GM18907 (cell line): ENCODE results near the gene PTPN6.

ENCODE experiments used
- ATAC-seq: cut with Tn5 transposase; IDR thresholded peaks from one replicate; pipeline ENCODE4 v1.9.1; 2021; ENCODE audit warnings: mild to moderate bottlenecking, moderate library complexity; ENCODE audit not compliant: unreplicated experiment

PTPN6 gene

GRCh38 chr12:6921996-6922946 lies 28.9 kb upstream of the PTPN6 start:
- ATAC-seq: no peak

DNA sequence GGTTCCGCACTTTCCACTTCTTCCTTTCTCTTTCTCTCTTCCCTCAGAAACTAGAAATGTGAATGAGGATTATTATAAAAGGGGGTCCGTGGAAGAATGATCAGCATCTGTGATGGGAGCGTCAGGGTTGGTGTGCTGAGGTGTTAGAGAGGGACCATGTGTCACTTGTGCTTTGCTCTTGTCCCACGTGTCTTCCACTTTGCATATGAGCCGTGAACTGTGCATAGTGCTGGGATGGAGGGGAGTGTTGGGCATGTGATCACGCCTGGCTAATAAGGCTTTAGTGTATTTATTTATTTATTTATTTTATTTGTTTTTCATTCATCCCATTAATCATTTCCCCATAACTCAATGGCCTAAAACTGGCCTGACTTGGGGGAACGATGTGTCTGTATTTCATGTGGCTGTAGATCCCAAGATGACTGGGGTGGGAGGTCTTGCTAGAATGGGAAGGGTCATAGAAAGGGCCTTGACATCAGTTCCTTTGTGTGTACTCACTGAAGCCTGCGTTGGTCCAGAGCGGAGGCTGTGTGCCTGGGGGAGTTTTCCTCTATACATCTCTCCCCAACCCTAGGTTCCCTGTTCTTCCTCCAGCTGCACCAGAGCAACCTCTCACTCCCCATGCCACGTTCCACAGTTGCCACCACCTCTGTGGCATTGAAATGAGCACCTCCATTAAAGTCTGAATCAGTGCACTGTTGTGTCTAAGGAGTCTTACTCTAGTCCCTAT lies 28.0 kb upstream of the PTPN6 start:
- no peak for ATAC-seq

DNA sequence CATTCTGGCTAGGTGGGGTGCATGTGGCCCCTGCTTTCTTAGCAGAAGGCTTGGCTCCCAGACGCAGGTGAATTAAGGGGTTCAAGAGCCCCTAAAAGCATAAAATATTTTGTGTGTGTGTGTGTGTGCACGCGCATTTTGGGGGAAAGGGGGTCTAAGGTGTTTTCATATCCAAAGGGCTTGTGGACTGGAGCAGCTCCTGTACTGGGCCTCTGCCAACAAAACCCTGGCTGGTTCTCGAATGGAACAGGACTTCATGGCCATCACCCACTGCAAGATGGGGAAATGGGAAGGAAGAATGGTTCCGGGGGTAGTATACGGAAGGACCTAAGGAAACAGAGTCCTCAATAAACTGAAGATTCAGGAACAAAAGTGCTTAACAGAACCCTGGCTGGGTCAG lies 27.3 kb upstream of the PTPN6 start:
- ATAC-seq: no peak

DNA sequence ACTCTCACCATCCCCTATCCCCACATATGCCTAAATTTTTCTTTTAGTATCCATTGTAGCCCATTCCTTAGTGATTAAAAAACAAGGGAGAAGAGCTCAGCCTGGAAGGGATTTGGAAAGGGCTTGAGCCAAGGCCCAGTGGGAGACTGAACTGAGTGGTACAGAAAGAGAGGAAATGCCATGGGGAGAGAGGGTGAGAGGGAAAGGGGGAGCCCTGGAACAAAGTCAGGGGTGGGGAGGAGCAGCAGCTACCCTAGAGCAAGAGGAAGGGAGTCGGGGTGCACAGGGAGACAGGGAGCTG lies 26.0 kb upstream of the PTPN6 start:
- ATAC-seq: no peak

DNA sequence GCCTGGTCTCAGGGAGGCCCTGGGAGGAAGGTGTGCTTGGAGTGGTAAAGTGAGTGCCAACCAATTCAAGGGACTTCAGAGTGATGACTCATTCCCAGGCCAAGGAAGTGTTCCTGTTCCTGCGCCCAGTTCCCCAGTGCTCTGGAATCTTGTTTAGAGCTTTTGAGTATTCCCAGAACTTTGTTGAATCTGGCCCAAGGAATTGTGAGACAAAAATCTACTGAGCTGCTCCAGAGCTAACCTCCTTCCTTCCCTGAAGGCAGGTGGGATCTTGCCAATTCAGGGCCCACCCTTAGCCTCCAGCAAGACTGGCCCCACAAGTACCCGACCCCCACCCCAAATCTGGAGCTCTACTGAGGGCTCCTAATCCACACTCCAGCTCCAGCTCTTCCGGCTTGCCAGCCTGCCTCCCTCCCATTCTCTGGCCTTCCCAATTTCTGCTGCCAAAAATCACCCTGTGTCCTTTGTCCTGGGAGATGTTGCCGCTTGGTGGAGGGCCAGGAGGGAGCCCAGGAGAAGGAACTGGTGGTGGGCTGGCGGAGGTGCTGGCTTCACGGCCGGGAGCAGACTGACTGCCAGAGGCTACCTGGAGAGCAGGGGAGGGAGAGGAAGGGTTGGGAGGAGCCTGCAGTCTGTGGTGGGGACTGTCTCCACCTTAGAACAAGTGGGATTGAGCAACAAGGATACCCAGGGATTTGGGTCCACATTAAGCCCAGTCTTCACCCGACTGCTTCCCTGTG lies 25.4 kb upstream of the PTPN6 start:
- no peak for ATAC-seq

GRCh38 chr12:6927379-6928021 lies 23.7 kb upstream of the PTPN6 start, which contains the start of gene ATN1:
Gene ATN1 (plus strand): TSS chr12:6927959. CDS start chr12:6934002, 6,043 bp downstream.
- ATAC-seq: no peak

DNA sequence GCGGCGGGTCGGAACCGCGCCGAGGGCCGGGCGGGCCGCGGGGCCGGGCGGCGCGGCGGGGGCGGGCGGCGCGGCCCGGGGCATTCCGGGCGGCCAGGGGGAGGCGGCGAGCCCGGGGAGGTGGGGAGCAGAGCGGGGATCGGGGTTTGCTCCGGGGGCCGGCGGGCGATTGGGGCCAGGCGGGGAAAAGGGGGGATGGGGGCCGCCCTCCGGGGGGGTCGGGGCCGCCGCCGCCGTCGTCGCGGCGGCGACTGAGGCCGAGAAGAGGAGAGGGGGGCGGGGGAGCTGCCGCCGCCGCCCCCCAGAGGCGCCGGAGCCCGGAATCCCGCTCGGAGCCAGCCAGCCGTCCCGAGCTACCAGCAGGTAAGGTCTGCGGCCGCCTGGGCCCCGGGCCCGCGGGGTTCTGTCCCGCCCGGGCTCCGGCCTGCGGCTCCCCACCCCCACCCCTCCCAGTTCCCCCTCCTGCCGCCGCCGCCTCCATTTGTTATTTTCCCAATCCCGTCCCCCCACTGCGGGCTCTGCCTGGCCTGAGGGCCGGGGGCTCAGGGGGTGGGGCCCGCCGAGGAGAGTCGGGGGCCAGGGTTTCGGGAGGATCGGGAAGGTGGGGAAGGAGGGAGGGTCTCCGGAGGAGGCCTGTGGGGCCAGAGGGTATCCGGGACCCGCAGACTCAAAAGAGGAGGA lies 23.0 kb upstream of the PTPN6 start:
- ATAC-seq: no peak

- ATAC-seq: no peak
These were observed 22.3 kb upstream of the PTPN6 start for GRCh38 chr12:6928703-6929407.

DNA sequence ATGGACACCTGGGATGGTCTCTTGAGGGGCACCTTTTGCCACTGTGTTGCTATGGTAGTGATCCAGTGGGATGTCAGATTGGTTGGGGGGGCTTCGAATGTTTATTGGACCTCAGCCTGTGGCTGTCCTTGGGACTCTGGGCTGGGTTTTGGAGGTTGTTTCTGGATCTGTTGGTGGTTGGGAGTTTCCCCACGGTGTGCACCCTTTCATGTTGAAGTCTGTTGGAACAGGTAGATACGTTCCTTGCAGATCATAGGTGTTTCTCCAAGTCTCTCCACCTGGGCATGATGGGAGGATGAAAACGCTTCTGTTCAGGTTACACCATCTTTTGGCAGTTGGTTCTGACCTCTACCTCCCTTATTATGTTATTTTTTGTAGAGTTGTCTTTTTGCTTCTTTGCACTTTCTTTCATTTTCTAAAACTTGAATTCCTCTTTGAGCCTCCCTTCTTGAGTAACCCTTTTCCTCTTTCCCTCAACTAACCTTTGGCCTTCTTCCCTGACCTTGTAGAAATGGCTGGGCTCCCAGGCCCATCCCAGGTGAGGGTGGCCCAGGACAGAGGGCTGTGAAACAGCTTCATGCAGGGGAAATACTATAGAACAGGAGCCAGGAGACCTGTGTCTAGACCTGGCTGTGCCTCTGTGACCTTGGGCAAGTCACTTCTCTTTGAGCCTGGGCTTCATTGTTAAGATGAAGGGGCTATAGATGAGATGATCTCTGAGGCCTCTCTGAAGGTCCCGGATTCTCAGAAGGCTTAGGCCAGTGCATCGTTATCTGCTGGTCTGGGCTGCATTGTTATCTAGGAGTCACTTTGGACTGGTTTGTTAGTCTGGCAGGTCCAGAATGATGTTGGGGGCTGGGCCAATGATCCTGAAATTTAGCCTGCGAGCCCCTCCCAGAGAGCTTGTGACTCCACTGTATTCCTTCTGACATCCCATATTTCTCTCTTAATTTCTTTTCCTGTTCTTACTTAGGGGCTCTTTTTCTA lies 21.4 kb upstream of the PTPN6 start:
- no peak for ATAC-seq

DNA sequence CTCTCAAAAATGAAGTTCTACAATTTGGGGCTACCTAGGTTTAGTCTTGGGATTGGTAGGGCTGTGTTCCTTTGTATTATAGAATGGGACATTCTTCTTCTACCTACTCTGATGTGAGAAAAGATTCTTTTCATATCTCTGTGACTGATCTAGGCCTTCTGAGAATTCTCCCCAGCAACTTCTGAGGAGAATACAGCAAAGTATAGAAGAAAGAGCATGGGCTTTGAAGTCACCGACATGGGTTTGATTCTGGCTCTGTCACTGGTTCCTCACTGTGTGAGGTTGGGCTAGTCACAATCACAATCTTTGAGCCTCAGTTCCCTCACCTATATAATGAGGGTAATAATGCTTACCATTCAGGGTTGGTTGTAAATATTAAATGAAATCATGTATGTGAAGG lies 18.4 kb upstream of the PTPN6 start:
- ATAC-seq: no peak

DNA sequence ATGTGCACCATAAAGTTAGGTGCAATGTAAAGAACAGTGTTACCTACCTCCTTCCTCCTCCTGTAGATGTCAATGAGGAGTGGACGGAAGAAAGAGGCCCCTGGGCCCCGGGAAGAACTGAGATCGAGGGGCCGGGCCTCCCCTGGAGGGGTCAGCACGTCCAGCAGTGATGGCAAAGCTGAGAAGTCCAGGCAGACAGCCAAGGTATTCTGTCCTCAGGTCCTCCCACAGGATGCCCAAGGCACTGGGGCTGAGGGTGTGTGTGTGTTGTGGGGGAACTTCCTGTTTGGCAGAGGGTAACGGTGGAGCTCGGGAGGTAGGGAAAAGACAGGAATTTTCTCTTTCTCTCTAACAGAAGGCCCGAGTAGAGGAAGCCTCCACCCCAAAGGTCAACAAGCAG lies 17.0 kb upstream of the PTPN6 start:
- no peak for ATAC-seq

GRCh38 chr12:6935371-6936193 lies 15.6 kb upstream of the PTPN6 start:
- no peak for ATAC-seq

- no peak for ATAC-seq
These were observed 14.9 kb upstream of the PTPN6 start for GRCh38 chr12:6936194-6936635.

GRCh38 chr12:6936636-6937480 lies 14.3 kb upstream of the PTPN6 start:
- ATAC-seq: peak; percentile 6

DNA sequence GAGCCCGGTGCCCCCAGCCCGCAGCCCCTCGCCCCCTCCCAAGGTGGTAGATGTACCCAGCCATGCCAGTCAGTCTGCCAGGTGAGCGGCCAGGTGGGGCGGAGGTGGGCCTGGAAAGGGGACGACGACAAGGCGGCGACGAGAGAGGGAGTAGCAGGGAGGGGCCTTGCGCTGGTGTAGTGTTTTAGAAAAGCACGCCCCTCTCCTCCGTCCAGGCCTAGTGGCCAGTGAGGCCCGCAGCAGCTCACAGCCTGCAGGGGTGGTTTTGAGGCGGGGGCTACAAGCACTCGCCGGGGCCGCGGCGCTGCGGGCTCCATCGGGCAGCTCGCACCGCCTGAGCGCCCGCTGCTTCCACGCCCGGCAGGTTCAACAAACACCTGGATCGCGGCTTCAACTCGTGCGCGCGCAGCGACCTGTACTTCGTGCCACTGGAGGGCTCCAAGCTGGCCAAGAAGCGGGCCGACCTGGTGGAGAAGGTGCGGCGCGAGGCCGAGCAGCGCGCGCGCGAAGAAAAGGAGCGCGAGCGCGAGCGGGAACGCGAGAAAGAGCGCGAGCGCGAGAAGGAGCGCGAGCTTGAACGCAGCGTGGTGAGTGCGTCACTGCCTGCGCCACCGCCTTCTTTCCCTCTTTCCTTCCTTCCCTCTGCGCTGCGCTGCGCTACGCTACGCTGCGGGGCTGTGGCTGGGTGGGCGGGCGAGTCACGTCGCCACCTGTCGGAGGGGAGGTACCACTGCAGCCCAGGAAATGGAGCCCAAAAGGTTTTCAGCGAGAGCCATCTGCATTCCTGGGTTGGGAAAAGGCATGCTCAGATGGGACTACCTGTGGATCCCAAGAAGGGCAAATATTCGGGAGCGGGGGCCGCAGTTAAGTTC lies 13.4 kb upstream of the PTPN6 start:
- peak; percentile 82 for ATAC-seq
